ENCODE measurements around the gene FAM20C.
"Not testable (repeated sequence)": the region's sequence is repeated elsewhere in the genome, so short reads cannot be mapped to it uniquely, and the experiment has no call there.

Gene FAM20C

GRCh38 chr7:261341-262250 lies 69.2 kb downstream of the FAM20C start:
- peaks cover 55% of the 10 kb centered on the region for H3K36me3 ChIP-seq
- H3K9ac ChIP-seq: no peak overlapping the region
- H3K4me3 ChIP-seq: peak overlapping the region; percentile 38; the same call in 1 of the 2 replicates
- no peaks in the 10 kb centered on the region for H3K27me3 ChIP-seq
- peaks cover 69% of the 10 kb centered on the region for H3K9me3 ChIP-seq
- H3K27ac ChIP-seq: no peak overlapping the region
- H3K4me1 ChIP-seq: no peaks in the 10 kb centered on the region
- no peak for TF ChIP-seq Cebpa-rat (IDR thresholded peaks at IDR 0.05)
- H4K20me1 ChIP-seq: no peaks in the 10 kb centered on the region
- no peak overlapping the region for H3K4me2 ChIP-seq

- no peak overlapping the region for H3K4me2 ChIP-seq
- no peaks in the 10 kb centered on the region for H4K20me1 ChIP-seq
- H3K4me1 ChIP-seq: no peaks in the 10 kb centered on the region
- no peak overlapping the region for H3K27ac ChIP-seq
- TF ChIP-seq Cebpa-rat (IDR thresholded peaks at IDR 0.05): no peak
- no peaks in the 10 kb centered on the region for H3K27me3 ChIP-seq
- H3K9ac ChIP-seq: no peak overlapping the region
- H3K36me3 ChIP-seq: peaks cover 49% of the 10 kb centered on the region
- peak overlapping the region; percentile 29; the same call in 1 of the 2 replicates for H3K4me3 ChIP-seq
- H3K9me3 ChIP-seq: peaks cover 63% of the 10 kb centered on the region
Measured at GRCh38 chr7:262251-262572, 69.8 kb downstream of the FAM20C start.

- H3K4me3 ChIP-seq: peak overlapping the region; percentile 29; the same call in 1 of the 2 replicates
- not testable (repeated sequence) for H3K9ac ChIP-seq, H3K27ac ChIP-seq, H4K20me1 ChIP-seq, H3K27me3 ChIP-seq, H3K4me1 ChIP-seq, H3K4me2 ChIP-seq
- peaks cover 43% of the 10 kb centered on the region for H3K36me3 ChIP-seq
- peaks cover 57% of the 10 kb centered on the region for H3K9me3 ChIP-seq
Measured at GRCh38 chr7:262631-263311, 70.4 kb downstream of the FAM20C start.

GRCh38 chr7:263483-264351 lies 71.3 kb downstream of the FAM20C start:
- not testable (repeated sequence) for H4K20me1 ChIP-seq, H3K4me3 ChIP-seq, H3K9ac ChIP-seq, H3K4me2 ChIP-seq, H3K4me1 ChIP-seq, H3K27me3 ChIP-seq
- peaks cover 48% of the 10 kb centered on the region for H3K9me3 ChIP-seq
- 0 out of 2 replicates have a peak overlapping the region, but pooled peaks have one; percentile 44 for H3K27ac ChIP-seq
- H3K36me3 ChIP-seq: peaks cover 34% of the 10 kb centered on the region

GRCh38 chr7:264541-265191 lies 72.3 kb downstream of the FAM20C start:
- H3K27me3 ChIP-seq: no peaks in the 10 kb centered on the region
- H3K27ac ChIP-seq: no peak overlapping the region
- no peak for TF ChIP-seq Cebpa-rat (IDR thresholded peaks at IDR 0.05)
- H4K20me1 ChIP-seq: no peaks in the 10 kb centered on the region
- no peaks in the 10 kb centered on the region for H3K4me1 ChIP-seq
- no peak overlapping the region for H3K9ac ChIP-seq
- H3K36me3 ChIP-seq: peaks cover 24% of the 10 kb centered on the region
- peaks cover 38% of the 10 kb centered on the region for H3K9me3 ChIP-seq
- H3K4me3 ChIP-seq: no peak overlapping the region
- H3K4me2 ChIP-seq: no peak overlapping the region

- 0 out of 2 replicates have a peak overlapping the region, but pooled peaks have one; percentile 2 for H3K9ac ChIP-seq
- peaks cover 31% of the 10 kb centered on the region for H3K9me3 ChIP-seq
- H3K36me3 ChIP-seq: peaks cover 17% of the 10 kb centered on the region
- TF ChIP-seq Cebpa-rat (IDR thresholded peaks at IDR 0.05): no peak
- no peak overlapping the region for H3K4me2 ChIP-seq
- no peaks in the 10 kb centered on the region for H4K20me1 ChIP-seq
- H3K4me1 ChIP-seq: no peaks in the 10 kb centered on the region
- no peak overlapping the region for H3K4me3 ChIP-seq
- H3K27ac ChIP-seq: no peak overlapping the region
- no peaks in the 10 kb centered on the region for H3K27me3 ChIP-seq
Measured at GRCh38 chr7:265192-265997, 73.0 kb downstream of the FAM20C start.

GRCh38 chr7:265998-266850 lies 73.9 kb downstream of the FAM20C start:
- no peaks in the 10 kb centered on the region for H3K4me1 ChIP-seq
- no peak overlapping the region for H3K4me3 ChIP-seq
- H4K20me1 ChIP-seq: no peaks in the 10 kb centered on the region
- peaks cover 23% of the 10 kb centered on the region for H3K9me3 ChIP-seq
- H3K36me3 ChIP-seq: peaks cover 9% of the 10 kb centered on the region
- H3K9ac ChIP-seq: no peak overlapping the region
- H3K27me3 ChIP-seq: no peaks in the 10 kb centered on the region
- no peak overlapping the region for H3K4me2 ChIP-seq
- no peak overlapping the region for H3K27ac ChIP-seq
- no peak for TF ChIP-seq Cebpa-rat (IDR thresholded peaks at IDR 0.05)
